Endodermal cell (in vitro differentiated cells): ENCODE measurements around the gene CEND1. TPM values are rescaled to one million over a fixed set of nuclear protein-coding genes. Genes with fewer than 3 reads are reported as not detected.

Experiments
- DNase-seq: peaks from one replicate; pipeline ENCODE4 v3.0.0-alpha.2; 2017
- H3K27ac ChIP-seq: 2 replicates; pipeline ENCODE4 v1.5.1; 2013; ENCODE audit warnings: mild to moderate bottlenecking, low read depth, low read length, moderate library complexity
- H3K27me3 ChIP-seq: 2 replicates; pipeline ENCODE4 v1.6.1; 2013; ENCODE audit warnings: mild to moderate bottlenecking, low read length, moderate library complexity; ENCODE audit not compliant: insufficient read depth, control insufficient read depth, poor library complexity, severe bottlenecking
- H3K36me3 ChIP-seq: 2 replicates; pipeline ENCODE4 v1.7.0; 2013; ENCODE audit warnings: mild to moderate bottlenecking, low read length, moderate library complexity; ENCODE audit not compliant: control insufficient read depth, insufficient read depth
- H3K4me1 ChIP-seq: one replicate; pipeline ENCODE4 v1.7.0; 2013; ENCODE audit warnings: low read length; ENCODE audit not compliant: control insufficient read depth, insufficient read depth
- H3K4me3 ChIP-seq: 2 replicates; pipeline ENCODE4 v1.5.1; 2013; ENCODE audit warnings: mild to moderate bottlenecking, low read length, moderate library complexity
- H3K9ac ChIP-seq: 2 replicates; pipeline ENCODE4 v1.6.1; 2013; ENCODE audit warnings: mild to moderate bottlenecking, low read length, moderate library complexity; ENCODE audit not compliant: poor library complexity, severe bottlenecking; ENCODE audit errors: extremely low read depth
- H3K9me3 ChIP-seq: 2 replicates; pipeline ENCODE4 v1.6.1; 2013; ENCODE audit warnings: mild to moderate bottlenecking, low read length, moderate library complexity; ENCODE audit not compliant: control insufficient read depth
- H3K27ac Mint-ChIP-seq: 2 replicates; pipeline ENCODE4 v1.8.0; 2020; ENCODE audit warnings: mixed read lengths
- H3K27me3 Mint-ChIP-seq: 2 replicates; pipeline ENCODE4 v1.8.0; 2021; ENCODE audit warnings: mild to moderate bottlenecking, mixed read lengths; ENCODE audit not compliant: insufficient read depth
- H3K36me3 Mint-ChIP-seq: 2 replicates; pipeline ENCODE4 v1.8.0; 2020; ENCODE audit warnings: low read depth, mixed read lengths
- H3K4me1 Mint-ChIP-seq: 2 replicates; pipeline ENCODE4 v1.8.0; 2020; ENCODE audit warnings: mixed read lengths
- H3K4me3 Mint-ChIP-seq: 2 replicates; pipeline ENCODE4 v1.8.0; 2020; ENCODE audit warnings: mild to moderate bottlenecking, moderate library complexity, mixed read lengths
- H3K9me3 Mint-ChIP-seq: 2 replicates; pipeline ENCODE4 v1.8.0; 2020; ENCODE audit warnings: mild to moderate bottlenecking, mixed read lengths
- WGBS, 2 experiments: methylation state at CpG; one replicate each; pipeline versions ENCODE4 v1.1.5 to v1.1.7; 2013; ENCODE audit warnings: missing lambda C conversion rate in 2 of 2, mixed read lengths in 1 of 2; ENCODE audit not compliant: insufficient coverage in 1 of 2, insufficient read length in 1 of 2; 5-methylcytosine and 5-hydroxymethylcytosine counted together
- long read RNA-seq, 4 experiments: library from polyadenylated mRNA in 2 of 4; library from RNA in 1 of 4; library from capped mRNA in 1 of 4; stranded (forward) in 3 of 4; unstranded in 1 of 4; transcript quantifications; one replicate each; pipeline ENCODE4 v2.0.0, GENCODE V29; 2020 to 2021; ENCODE audit warnings: inconsistent platforms in 1 of 4
- polyA plus RNA-seq, 2 experiments: library from polyadenylated mRNA; stranded (reverse); fragments of 50-300 nt; gene quantifications; one replicate each; pipeline ENCODE4 v1.2.3, GENCODE V29; 2013
- total RNA-seq, 2 donors: library from RNA; stranded (reverse); fragmentation: NEBNext Ultra II Directional in 1 of 2; extraction: Animal tissue kit (Norgen Biotek cat#: 25700) in 1 of 2; gene quantifications; 2 replicates in 1 of 2; 3 replicates in 1 of 2; pipeline ENCODE4 v1.2.1, GENCODE V29; 2021
- TF ChIP-seq, protein P1 (sequence below): fragments of 200-600 bp; sonication (generic); conservative IDR thresholded peaks from 2 replicates; pipeline ENCODE4 v1.5.0; 2021; ENCODE audit warnings: antibody characterized with exemption, mild to moderate bottlenecking

Gene CEND1
- total RNA-seq: not detected
- 1.1 TPM for polyA plus RNA-seq (2013, experiment 1 of 2)
- polyA plus RNA-seq (2013, experiment 2 of 2): 0.87 TPM
- long read RNA-seq, experiment 1: 0 reads
- long read RNA-seq, experiment 2: 0 reads
- long read RNA-seq, experiment 3: 0 reads
- long read RNA-seq, experiment 4: 0 reads

DNA sequence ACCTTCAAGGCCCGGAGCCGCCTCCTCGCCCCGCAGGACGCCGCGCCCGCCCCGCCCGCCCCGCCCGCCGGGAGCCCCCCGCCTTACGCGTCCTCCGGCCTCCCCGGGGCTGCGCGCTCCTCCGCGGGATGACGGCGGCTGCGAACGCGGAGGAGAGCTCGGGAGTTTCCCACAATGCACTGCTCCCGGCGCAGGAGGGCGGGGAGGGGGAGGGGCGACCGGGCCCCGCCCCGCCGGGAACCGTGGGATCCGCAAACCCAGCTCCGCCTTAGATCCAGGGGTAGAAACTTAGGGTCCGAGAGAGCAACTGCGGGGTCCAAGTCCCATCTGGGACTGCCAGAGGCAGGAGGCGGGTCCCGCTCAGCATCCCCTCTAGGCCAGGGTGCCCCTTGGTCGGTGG lies at the start of gene CEND1:
CEND1 (minus strand) TSS at position 148 of the 400 bp plus-strand sequence. CDS start 1,514 bp downstream, outside the sequence.
- Histone ChIP-seq H3K9ac (no peak within 1 kb of the TSS), H3K4me3 (no peak within 1 kb of the TSS), H3K27ac (no peak within 1 kb of the TSS)

DNA sequence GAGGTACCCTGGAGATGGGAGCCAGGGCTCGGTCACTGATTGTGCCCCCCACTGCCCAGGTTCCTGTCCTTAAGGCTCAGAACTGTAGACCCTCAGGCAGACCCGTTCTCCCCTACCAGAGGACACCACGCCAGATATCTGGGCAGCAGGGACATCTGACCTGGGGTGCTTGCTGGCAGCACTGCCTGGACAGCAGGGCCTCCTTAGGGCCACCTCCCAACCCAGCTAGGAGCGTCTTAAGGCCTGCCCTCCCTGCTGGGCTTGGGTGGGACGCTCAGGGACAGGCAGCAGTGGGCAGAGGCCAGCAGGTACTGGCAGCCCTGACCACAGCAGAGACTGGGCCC lies 49.4 kb upstream of the CEND1 start:
- Histone ChIP-seq H3K27me3 (no peaks in the 10 kb centered on the region), H3K9ac (no peak overlapping the region), H3K4me1 (peaks cover 2% of the 10 kb centered on the region), H3K27ac (no peak overlapping the region), H3K36me3 (peaks cover 49% of the 10 kb centered on the region), H3K9me3 (no peaks in the 10 kb centered on the region), H3K4me3 (no peak overlapping the region)
- 96 to 100% methylated on average over 3 to 5 of the region's 5 CpGs for WGBS, 2 experiments
- Mint-ChIP-seq H3K27ac (no peak overlapping the region), H3K4me1 (peaks cover 10% of the 10 kb centered on the region), H3K27me3 (no peaks in the 10 kb centered on the region), H3K4me3 (no peak overlapping the region), H3K9me3 (no peaks in the 10 kb centered on the region), H3K36me3 (peaks cover 32% of the 10 kb centered on the region)
- TF ChIP-seq, protein P1, sequence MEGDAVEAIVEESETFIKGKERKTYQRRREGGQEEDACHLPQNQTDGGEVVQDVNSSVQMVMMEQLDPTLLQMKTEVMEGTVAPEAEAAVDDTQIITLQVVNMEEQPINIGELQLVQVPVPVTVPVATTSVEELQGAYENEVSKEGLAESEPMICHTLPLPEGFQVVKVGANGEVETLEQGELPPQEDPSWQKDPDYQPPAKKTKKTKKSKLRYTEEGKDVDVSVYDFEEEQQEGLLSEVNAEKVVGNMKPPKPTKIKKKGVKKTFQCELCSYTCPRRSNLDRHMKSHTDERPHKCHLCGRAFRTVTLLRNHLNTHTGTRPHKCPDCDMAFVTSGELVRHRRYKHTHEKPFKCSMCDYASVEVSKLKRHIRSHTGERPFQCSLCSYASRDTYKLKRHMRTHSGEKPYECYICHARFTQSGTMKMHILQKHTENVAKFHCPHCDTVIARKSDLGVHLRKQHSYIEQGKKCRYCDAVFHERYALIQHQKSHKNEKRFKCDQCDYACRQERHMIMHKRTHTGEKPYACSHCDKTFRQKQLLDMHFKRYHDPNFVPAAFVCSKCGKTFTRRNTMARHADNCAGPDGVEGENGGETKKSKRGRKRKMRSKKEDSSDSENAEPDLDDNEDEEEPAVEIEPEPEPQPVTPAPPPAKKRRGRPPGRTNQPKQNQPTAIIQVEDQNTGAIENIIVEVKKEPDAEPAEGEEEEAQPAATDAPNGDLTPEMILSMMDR: no peak
- DNase-seq: no peak

More for the DNA sequence above, at the start of gene CEND1:
- no peaks in the 10 kb centered on the region for H3K4me1 Mint-ChIP-seq
- H3K36me3 Mint-ChIP-seq: peaks cover 10% of the 10 kb centered on the region
- peaks cover 3% of the 10 kb centered on the region for H3K27me3 Mint-ChIP-seq
- 45 to 53% methylated on average over 6 to 44 of the region's 44 CpGs for WGBS, 2 experiments
- DNase-seq: peak; percentile 78
- Histone ChIP-seq H3K36me3 (peaks cover 8% of the 10 kb centered on the region), H3K4me1 (no peaks in the 10 kb centered on the region), H3K9me3 (no peaks in the 10 kb centered on the region), H3K27me3 (no peaks in the 10 kb centered on the region)
- H3K4me3 Mint-ChIP-seq: no peak within 1 kb of the TSS
- TF ChIP-seq, protein P1: no peak
- H3K27ac Mint-ChIP-seq: no peak within 1 kb of the TSS
- no peaks in the 10 kb centered on the region for H3K9me3 Mint-ChIP-seq

DNA sequence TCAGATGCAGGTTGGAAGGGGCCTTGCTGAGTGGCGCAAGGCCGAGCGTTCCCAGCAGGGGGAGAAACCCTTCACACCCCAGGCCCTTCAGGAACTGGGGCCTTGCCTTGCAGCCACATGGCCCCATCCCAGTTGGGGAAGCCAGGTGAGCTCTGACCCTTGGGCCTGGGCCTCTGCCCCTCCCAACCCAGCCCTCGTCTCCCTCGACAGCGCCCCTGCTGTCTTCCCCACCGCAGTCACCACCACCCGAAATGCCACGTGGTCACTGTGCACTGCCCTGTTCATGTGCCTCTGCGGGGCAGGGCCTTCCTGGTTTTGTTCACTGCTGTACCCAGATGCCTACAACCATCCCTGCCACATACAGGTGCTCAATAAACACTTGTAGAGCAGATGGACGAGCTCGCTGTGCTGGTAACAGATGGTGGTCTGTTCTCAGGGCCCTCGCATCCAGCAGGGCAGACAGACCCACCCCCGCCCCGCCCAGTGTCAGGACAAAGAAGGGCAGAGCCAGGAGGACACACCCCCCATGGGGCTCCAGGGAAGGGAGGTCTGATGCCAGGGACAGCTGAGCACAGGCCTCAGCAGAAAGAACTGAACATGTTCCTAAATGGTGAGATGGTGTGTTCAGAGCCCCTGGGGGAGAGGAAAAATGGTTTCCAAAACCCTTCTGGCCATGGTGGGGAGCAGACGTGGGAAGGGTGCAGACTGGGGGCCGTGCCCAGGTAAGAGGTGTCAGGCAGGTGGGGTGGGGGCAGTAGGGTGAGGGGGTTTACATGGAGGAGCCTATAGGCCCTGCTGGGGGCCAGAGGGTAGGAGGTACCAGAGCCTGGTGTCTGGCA lies 48.8 kb upstream of the CEND1 start:
- Mint-ChIP-seq H3K9me3 (no peaks in the 10 kb centered on the region), H3K27me3 (no peaks in the 10 kb centered on the region), H3K36me3 (peaks cover 32% of the 10 kb centered on the region), H3K4me1 (peaks cover 10% of the 10 kb centered on the region), H3K4me3 (no peak overlapping the region), H3K27ac (no peak overlapping the region)
- DNase-seq: peak; percentile 78
- WGBS, 2 experiments: 81% methylated on average over 11 to 17 of the region's 17 CpGs
- no peaks in the 10 kb centered on the region for H3K9me3 ChIP-seq
- H3K9ac ChIP-seq: no peak overlapping the region
- TF ChIP-seq, protein P1: peak; percentile 65
- H3K4me1 ChIP-seq: peaks cover 2% of the 10 kb centered on the region
- no peaks in the 10 kb centered on the region for H3K27me3 ChIP-seq
- H3K4me3 ChIP-seq: no peak overlapping the region
- no peak overlapping the region for H3K27ac ChIP-seq
- H3K36me3 ChIP-seq: peaks cover 49% of the 10 kb centered on the region
